ENCODE data around the gene ATP4A.
A peak's percentile ranks its signal among the peaks of the same experiment; 100 is the strongest.

Gene ATP4A

GRCh38 chr19:35522745-35523327, 40.6 kb downstream of the ATP4A start:
- no peak for DNase-seq

- DNase-seq = no peak
Observed at GRCh38 chr19:35521124-35521743, 42.2 kb downstream of the ATP4A start.

DNA sequence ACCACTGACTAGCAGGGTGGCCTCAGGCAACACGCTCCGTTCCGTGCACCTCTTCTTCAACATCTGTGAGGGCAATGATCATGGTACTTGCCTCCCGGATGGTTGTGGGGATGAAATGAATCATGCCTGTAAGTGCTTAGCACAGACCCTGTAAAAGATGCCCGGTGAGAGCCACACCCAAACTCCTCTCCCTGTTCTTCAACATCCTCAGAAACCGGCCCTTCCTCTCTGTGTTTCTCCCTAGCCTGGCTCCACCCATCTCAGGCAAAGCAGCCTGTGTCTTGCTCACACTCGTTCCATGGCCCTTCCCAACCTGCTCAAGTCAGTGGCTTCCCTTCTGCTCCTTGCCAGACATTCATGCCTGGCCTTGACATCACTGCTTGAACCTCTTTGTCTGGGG, 44.2 kb downstream of the ATP4A start:
- DNase-seq = no peak

GRCh38 chr19:35518313-35518712, 45.1 kb downstream of the ATP4A start:
- DNase-seq = no peak

DNA sequence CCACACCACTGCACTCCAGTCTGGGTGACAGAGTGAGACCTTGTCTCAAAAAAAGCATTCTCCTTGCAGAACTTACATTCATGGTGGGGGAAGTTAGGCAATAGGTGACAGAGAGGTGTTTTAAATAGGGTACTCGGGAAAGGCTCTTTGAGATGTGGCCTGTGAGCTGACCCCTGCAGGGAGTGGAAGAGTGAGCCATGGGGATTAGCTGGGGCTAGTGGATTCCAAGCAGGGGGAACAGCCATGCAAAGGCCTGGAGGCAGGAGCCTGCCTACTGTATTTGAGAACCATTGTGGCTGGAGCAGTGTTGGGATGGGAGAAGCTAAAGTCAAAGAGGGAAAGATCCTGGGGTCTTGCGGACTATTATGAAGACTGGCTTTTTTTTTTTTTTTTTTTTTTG, 46.1 kb downstream of the ATP4A start:
- no peak for DNase-seq

DNA sequence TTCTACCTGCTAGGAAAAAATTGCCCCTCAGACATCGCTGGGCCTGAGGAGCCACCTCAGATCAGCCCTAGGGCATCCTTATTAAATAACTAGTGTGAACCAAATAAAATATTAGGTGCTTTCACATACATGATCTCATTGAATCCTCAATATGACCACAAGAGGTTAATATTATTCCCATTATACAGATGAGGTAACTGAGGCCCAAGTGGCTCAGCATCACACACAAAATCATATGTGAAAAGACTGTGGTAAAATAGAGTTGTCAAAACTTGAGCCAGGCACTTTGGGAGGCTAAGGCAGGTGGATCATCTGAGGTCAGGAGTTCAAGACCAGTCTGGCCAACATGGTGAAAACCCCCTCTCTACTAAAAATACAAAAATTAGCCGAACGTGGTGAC, 47.1 kb downstream of the ATP4A start:
- DNase-seq = no peak

GRCh38 chr19:35514282-35514809, 49.1 kb downstream of the ATP4A start:
- no peak for DNase-seq

DNA sequence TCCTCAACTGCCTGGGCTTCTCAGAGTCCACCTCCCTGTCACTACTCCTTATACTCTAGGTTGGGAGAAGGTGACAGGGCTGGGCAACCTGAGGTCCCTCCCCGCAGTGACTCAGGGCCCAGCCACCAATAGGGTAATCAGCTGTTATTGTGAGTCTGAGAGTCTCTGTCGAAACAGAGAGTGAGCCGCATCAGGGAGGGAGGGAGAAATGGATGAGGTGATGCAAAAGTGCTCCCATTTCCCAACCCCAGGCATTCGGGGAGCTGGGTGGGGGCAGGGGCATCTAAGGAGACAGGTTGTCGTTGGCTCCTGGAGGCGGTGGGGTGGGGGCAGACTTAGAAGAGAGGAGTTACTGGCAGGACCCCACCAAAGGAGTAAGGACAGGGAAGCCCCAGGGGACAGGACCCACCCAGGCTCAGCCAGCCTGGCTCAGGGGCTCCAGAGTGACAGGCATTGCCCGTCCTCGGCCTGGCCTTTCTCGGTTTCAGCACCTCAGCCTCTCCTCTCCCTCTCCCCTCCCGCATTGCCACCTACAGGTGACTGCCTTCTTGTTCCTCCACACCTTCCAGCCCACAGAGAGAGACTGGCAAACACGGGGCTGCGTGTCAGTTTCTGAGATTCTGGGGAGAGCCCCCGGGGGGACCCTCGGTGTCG, 49.7 kb downstream of the ATP4A start, which contains the start of gene DMKN:
DMKN (minus strand) TSS at position 22 of the 654 bp plus-strand sequence. CDS start 174 bp downstream, outside the sequence.
- no peak for DNase-seq

GRCh38 chr19:35512831-35513627, 50.4 kb downstream of the ATP4A start:
- no peak for DNase-seq

- DNase-seq = no peak
Observed at GRCh38 chr19:35511337-35511736, 52.1 kb downstream of the ATP4A start.

DNA sequence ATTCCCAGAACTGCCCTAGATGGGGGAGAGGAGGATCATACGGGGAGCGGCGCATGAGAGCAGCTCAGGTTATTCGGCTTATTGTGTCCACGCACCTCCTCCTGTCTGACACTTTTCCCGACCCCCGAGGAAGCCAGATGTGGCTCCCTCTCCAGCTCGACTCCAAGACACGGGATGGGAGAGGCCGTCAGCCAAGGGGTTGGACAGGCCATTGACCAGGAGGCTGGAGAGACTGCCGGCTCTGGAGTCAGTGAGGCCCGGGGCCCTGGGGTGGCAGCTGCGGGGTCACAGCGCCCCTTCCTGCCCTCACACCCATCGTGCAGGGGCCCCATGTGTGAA, 52.9 kb downstream of the ATP4A start:
- DNase-seq = no peak

DNA sequence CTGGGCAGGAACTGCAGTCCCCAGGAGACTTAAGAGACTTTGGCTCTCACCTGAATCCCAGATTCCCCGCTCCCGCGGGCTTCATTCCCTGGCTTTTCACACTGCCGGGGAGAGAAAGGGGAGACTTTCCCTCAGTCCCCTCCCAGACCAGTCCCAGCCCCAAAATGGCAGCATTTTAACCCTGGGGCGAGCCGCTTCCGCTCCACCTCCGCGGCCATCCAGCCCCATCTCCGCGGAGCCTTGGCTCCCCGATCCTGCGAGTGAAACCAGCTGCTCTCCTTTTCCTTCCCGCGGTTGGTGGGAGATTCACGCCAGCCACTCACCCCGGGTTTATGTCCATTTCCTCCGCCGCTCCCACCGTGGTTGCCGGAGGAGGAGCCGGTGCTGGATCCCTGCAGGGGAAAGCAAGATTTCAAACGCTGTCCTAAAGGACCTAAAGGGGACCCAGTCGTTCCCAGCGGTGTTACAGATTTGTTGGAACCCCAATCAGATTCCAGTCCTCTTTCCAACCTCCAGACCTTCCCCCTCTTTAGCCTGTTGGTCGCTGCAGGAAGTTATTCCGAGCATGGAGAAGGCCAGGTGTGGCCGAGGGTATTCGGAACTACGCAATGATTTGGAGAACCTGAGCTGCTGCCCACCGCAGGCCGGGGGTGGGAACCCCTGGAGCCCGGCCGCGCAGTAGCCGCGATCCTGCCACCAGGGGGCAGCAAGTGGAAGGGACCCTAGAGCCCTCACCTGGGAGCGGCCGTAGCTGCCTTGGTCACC, 53.4 kb downstream of the ATP4A start:
- DNase-seq = peak; percentile 51

- DNase-seq = no peak
Observed at GRCh38 chr19:35509018-35509652, 54.3 kb downstream of the ATP4A start.

DNA sequence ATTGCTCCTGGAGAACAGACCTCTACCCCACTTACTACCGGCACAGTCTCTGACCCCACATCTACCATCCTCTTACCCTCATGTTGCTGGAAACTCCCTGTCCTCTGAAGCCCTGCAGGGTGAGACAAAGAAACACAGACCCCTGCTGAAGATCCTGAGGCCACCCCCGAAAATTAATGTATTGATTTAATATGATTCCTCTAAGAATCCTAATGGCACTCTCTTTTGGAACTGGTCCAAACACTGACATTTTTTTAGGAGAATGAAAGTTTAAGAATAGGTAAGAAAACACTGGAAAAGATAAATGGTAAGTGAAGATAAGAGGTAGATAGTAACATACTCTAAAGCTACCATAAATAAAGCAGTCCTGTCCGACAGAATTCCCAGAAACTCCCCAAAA, 55.3 kb downstream of the ATP4A start:
- DNase-seq = no peak

GRCh38 chr19:35507561-35507960, 55.9 kb downstream of the ATP4A start:
- DNase-seq = no peak

- no peak for DNase-seq
Observed at GRCh38 chr19:35506011-35506410, 57.4 kb downstream of the ATP4A start.

DNA sequence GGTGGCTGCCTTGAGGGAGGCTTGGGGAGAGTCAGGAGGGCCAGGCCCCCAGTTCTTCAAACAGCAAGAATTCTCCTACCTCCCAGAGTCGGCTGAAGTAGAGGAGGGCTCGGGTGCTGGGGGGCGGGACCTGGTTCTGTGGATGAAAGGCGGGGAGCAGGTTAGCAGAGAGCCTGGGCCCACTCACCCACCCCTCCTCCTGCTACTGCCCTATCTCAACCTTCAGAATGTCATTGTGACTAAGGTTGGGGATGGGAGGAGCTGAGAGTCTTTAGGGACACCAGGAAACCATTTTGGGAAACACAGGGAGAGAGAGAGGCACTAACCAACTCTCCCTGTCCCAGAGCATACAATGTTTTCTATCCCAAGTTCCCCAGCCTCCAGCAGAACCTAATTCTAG, 60.7 kb downstream of the ATP4A start:
- DNase-seq = no peak

DNA sequence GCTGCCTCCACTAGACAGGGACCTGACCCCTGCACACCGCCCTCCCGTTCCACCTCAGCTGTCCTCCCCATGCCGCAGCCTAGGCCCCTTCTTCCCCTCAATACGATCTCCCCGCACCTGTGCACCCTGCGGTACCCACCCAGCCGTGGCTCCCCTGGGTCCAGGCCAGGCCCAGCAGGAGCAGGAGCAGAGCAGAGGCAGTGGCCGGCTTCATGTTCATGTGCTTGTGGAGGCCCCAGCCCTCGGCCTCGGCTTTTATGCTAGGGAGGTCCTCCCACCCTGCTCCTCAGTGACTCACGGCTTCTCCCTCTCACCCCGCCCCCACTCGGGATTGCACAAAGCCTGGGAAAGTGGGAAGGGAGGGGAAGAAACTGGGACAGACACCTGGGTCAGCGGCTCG, 61.8 kb downstream of the ATP4A start:
- no peak for DNase-seq

GRCh38 chr19:35500611-35501010, 62.8 kb downstream of the ATP4A start:
- no peak for DNase-seq

Data from NCI-H1436 (cell line).